Peyer's patch (tissue), 4 donors: Measurements from ENCODE around the gene SLC35B4. TPM values are rescaled to one million over a fixed set of nuclear protein-coding genes. Genes with fewer than 3 reads are reported as not detected.

Experiments used
- DNase-seq, 3 donors: peaks; one replicate each; pipeline ENCODE4 v3.0.0-alpha.2; 2017 to 2019
- H3K27ac ChIP-seq, 4 donors: fragments of 200-600 bp; sonication (generic); one replicate each; pipeline ENCODE4 v1.5.1; 2016 to 2019
- H3K27me3 ChIP-seq, 2 donors: fragments of 200-600 bp; sonication (generic); one replicate each; pipeline ENCODE4 v1.5.1; 2019
- H3K36me3 ChIP-seq, 3 donors: fragments of 200-600 bp; sonication (generic); one replicate each; pipeline ENCODE4 v1.5.1; 2016 to 2019
- H3K4me1 ChIP-seq, 4 donors: fragments of 200-600 bp; sonication (generic); one replicate each; pipeline ENCODE4 v1.5.1; 2016 to 2019
- H3K4me3 ChIP-seq, 4 donors: fragments of 200-600 bp; sonication (generic); 1 replicate in 3 of 4; 2 replicates in 1 of 4; pipeline ENCODE4 v1.5.1; 2016 to 2019; ENCODE audit warnings: mild to moderate bottlenecking in 1 of 4
- H3K9me3 ChIP-seq, 4 donors: fragments of 200-600 bp; sonication (generic); one replicate each; pipeline ENCODE4 v1.5.1; 2016 to 2019; ENCODE audit warnings: mild to moderate bottlenecking in 1 of 4
- CTCF ChIP-seq, 6 experiments: fragments of 450-650 bp in 4 of 6; fragments of 200-600 bp in 2 of 6; sonication (generic) in 1 of 6; IDR thresholded peaks; one replicate each; pipeline ENCODE4 v1.5.1; 2017 to 2019; ENCODE audit warnings: antibody characterized with exemption in 6 of 6, mild to moderate bottlenecking in 3 of 6, moderate library complexity in 1 of 6
- POLR2A ChIP-seq, 2 donors: fragments of 450-650 bp; IDR thresholded peaks; one replicate each; pipeline ENCODE4 v1.5.1; 2017; ENCODE audit warnings: antibody characterized with exemption in 2 of 2, mild to moderate bottlenecking in 2 of 2, moderate library complexity in 2 of 2
- total RNA-seq, 4 donors: library from RNA; depleted of rRNA; stranded (reverse); fragments of >200 nt; gene quantifications; one replicate each; pipeline ENCODE4 v1.1.0, GENCODE V29; 2016

SLC35B4 gene
- total RNA-seq, 4 donors from 2014 or later, result 5.6 to 12.8 (median 9.6) TPM

- no peak for DNase-seq
- H3K4me3 ChIP-seq, result no peak overlapping the region
- no peaks in the 10 kb centered on the region for H3K9me3 ChIP-seq
- no peak overlapping the region for H3K27ac ChIP-seq
- no peaks in the 10 kb centered on the region for H3K27me3 ChIP-seq
- no peaks in the 10 kb centered on the region for H3K36me3 ChIP-seq
- TF ChIP-seq POLR2A (IDR thresholded peaks at IDR 0.05), result no peak
- no peak for TF ChIP-seq CTCF (IDR thresholded peaks at IDR 0.05)
- no peaks in the 10 kb centered on the region for H3K4me1 ChIP-seq
Measured at GRCh38 chr7:134331393-134331792, 14.7 kb upstream of the SLC35B4 start.

- no peak overlapping the region for H3K4me3 ChIP-seq
- TF ChIP-seq POLR2A (IDR thresholded peaks at IDR 0.05), result no peak
- H3K27me3 ChIP-seq, result no peaks in the 10 kb centered on the region
- H3K4me1 ChIP-seq, result no peaks in the 10 kb centered on the region
- no peaks in the 10 kb centered on the region for H3K36me3 ChIP-seq
- no peak for DNase-seq
- no peaks in the 10 kb centered on the region for H3K9me3 ChIP-seq
- H3K27ac ChIP-seq, result no peak overlapping the region
Measured at GRCh38 chr7:134330974-134331373, 14.2 kb upstream of the SLC35B4 start.

- Histone ChIP-seq H3K27ac (no peak overlapping the region), H3K4me1 (no peaks in the 10 kb centered on the region), H3K27me3 (no peaks in the 10 kb centered on the region), H3K36me3 (no peaks in the 10 kb centered on the region), H3K9me3 (no peaks in the 10 kb centered on the region), H3K4me3 (no peak overlapping the region)
- DNase-seq, result no peak
- no peak for TF ChIP-seq POLR2A (IDR thresholded peaks at IDR 0.05)
- TF ChIP-seq CTCF (IDR thresholded peaks at IDR 0.05), result no peak
Measured at GRCh38 chr7:134329614-134330346, 13.1 kb upstream of the SLC35B4 start.

GRCh38 chr7:134328900-134329299 is 12.2 kb upstream of the SLC35B4 start:
- H3K36me3 ChIP-seq, result no peaks in the 10 kb centered on the region
- DNase-seq, result no peak
- no peak overlapping the region for H3K27ac ChIP-seq
- no peaks in the 10 kb centered on the region for H3K9me3 ChIP-seq
- TF ChIP-seq POLR2A (IDR thresholded peaks at IDR 0.05), result no peak
- no peak for TF ChIP-seq CTCF (IDR thresholded peaks at IDR 0.05)
- H3K27me3 ChIP-seq, result no peaks in the 10 kb centered on the region
- no peak overlapping the region for H3K4me3 ChIP-seq
- no peaks in the 10 kb centered on the region for H3K4me1 ChIP-seq

- Histone ChIP-seq H3K36me3 (no peaks in the 10 kb centered on the region), H3K4me3 (no peak overlapping the region), H3K9me3 (no peaks in the 10 kb centered on the region), H3K4me1 (no peaks in the 10 kb centered on the region), H3K27ac (no peak overlapping the region), H3K27me3 (no peaks in the 10 kb centered on the region)
- DNase-seq, result peak in 2 of 3 donors; percentile 57 to 79
- TF ChIP-seq CTCF (IDR thresholded peaks at IDR 0.05), result peak in 5 of 6 experiments; percentile 8 to 62 (median 52)
- TF ChIP-seq POLR2A (IDR thresholded peaks at IDR 0.05), result no peak
Measured at GRCh38 chr7:134327896-134328295, 11.2 kb upstream of the SLC35B4 start.

GRCh38 chr7:134324107-134324506 is 7.4 kb upstream of the SLC35B4 start:
- H3K36me3 ChIP-seq, result no peaks in the 10 kb centered on the region
- no peak overlapping the region for H3K4me3 ChIP-seq
- no peaks in the 10 kb centered on the region for H3K4me1 ChIP-seq
- H3K27me3 ChIP-seq, result no peaks in the 10 kb centered on the region
- TF ChIP-seq CTCF (IDR thresholded peaks at IDR 0.05), result no peak
- no peak for TF ChIP-seq POLR2A (IDR thresholded peaks at IDR 0.05)
- no peaks in the 10 kb centered on the region for H3K9me3 ChIP-seq
- H3K27ac ChIP-seq, result no peak overlapping the region
- no peak for DNase-seq
